SK-N-SH (cell line): ENCODE data around the gene PRADC1. TPM values are rescaled to one million over a fixed set of nuclear protein-coding genes. Genes with fewer than 3 reads are reported as not detected.

ENCODE experiments used
- CTCF ChIA-PET: fragments of 300-600, 350-600 bp; formaldehyde crosslinking; extraction: SDS; loops from one replicate; lab custom pipeline; 2021; lab: Yijun Ruan, JAX
- POLR2A ChIA-PET: fragments of 350-600 bp; sonication (Branson Sonifier 250); formaldehyde crosslinking; extraction: SDS; loops from one replicate; lab custom pipeline; 2020; ENCODE audit warnings: antibody characterized with exemption, inconsistent platforms; lab: Yijun Ruan, JAX
- DNase-seq: peaks from one replicate; pipeline ENCODE4 v3.0.0; 2012
- H2AFZ ChIP-seq: fragments of 200-600 bp; sonication (generic); 2 replicates; pipeline ENCODE4 v1.8.1; 2016; ENCODE audit warnings: antibody characterized with exemption, mild to moderate bottlenecking, low read depth
- H3F3A ChIP-seq: fragments of 200-600 bp; sonication (generic); replicated peaks from 2 replicates; pipeline ENCODE3; 2016; ENCODE audit warnings: antibody characterized with exemption, mild to moderate bottlenecking; ENCODE audit not compliant: insufficient read depth
- H3K27ac ChIP-seq, 2 experiments: fragments of 200-500 bp in 1 of 2; fragments of 200-600 bp in 1 of 2; sonication (Bioruptor generic) in 1 of 2; sonication (generic), shearing (Covaris generic) in 1 of 2; 2 replicates each; pipeline versions ENCODE4 v1.5.1 to v1.6.1; 2014 to 2016; ENCODE audit warnings: low read depth in 2 of 2, inconsistent platforms in 1 of 2, low read length in 1 of 2, mild to moderate bottlenecking in 1 of 2, mixed read lengths in 1 of 2
- H3K27me3 ChIP-seq: fragments of 200-600 bp; sonication (generic), shearing (Covaris generic); 2 replicates; pipeline ENCODE4 v1.6.1; 2016; ENCODE audit warnings: mixed run types; ENCODE audit not compliant: insufficient read depth
- H3K36me3 ChIP-seq, 2 experiments: fragments of 200-500 bp in 1 of 2; fragments of 200-600 bp in 1 of 2; sonication (Bioruptor generic) in 1 of 2; sonication (generic) in 1 of 2; replicated peaks in 1 of 2; 2 replicates each; pipeline versions ENCODE3 to v1.5.1; 2014 to 2016; ENCODE audit warnings: low read length in 1 of 2, mild to moderate bottlenecking in 1 of 2; ENCODE audit not compliant: insufficient read depth in 2 of 2, control insufficient read depth in 1 of 2
- H3K4me1 ChIP-seq, 2 experiments: fragments of 200-500 bp in 1 of 2; fragments of 200-600 bp in 1 of 2; sonication (Bioruptor generic) in 1 of 2; sonication (generic), shearing (Covaris generic) in 1 of 2; 2 replicates each; pipeline versions ENCODE4 v1.5.1 to v1.6.1; 2014 to 2016; ENCODE audit warnings: low read depth in 1 of 2, low read length in 1 of 2, mixed run types in 1 of 2; ENCODE audit not compliant: insufficient read depth in 2 of 2, control insufficient read depth in 1 of 2
- H3K4me2 ChIP-seq: fragments of 200-600 bp; sonication (generic), shearing (Covaris generic); 2 replicates; pipeline ENCODE4 v1.6.1; 2017; ENCODE audit warnings: mixed run types
- H3K4me3 ChIP-seq, 2 experiments: fragments of 200-500 bp in 1 of 2; fragments of 200-600 bp in 1 of 2; sonication (Bioruptor generic) in 1 of 2; sonication (generic), shearing (Covaris generic) in 1 of 2; 2 replicates each; pipeline versions ENCODE4 v1.5.1 to v1.8.1; 2014 to 2016; ENCODE audit warnings: low read depth in 2 of 2, inconsistent platforms in 1 of 2, low read length in 1 of 2, mild to moderate bottlenecking in 1 of 2, mixed read lengths in 1 of 2, moderate library complexity in 1 of 2
- H3K79me2 ChIP-seq: fragments of 200-600 bp; sonication (generic); 2 replicates; pipeline ENCODE4 v1.8.1; 2017; ENCODE audit warnings: mild to moderate bottlenecking; ENCODE audit not compliant: insufficient read depth
- H3K9ac ChIP-seq: fragments of 200-600 bp; sonication (generic); 2 replicates; pipeline ENCODE4 v1.6.1; 2017; ENCODE audit warnings: mixed run types
- H3K9me2 ChIP-seq: fragments of 200-600 bp; sonication (generic); 2 replicates; pipeline ENCODE4 v1.6.1; 2017; ENCODE audit warnings: mixed run types
- H3K9me3 ChIP-seq: fragments of 200-600 bp; sonication (generic); 2 replicates; pipeline ENCODE4 v1.6.1; 2017; ENCODE audit warnings: mixed run types, mild to moderate bottlenecking, moderate library complexity
- H4K20me1 ChIP-seq: fragments of 200-600 bp; sonication (generic); 2 replicates; pipeline ENCODE4 v1.6.1; 2017; ENCODE audit warnings: mild to moderate bottlenecking, mixed run types; ENCODE audit not compliant: insufficient read depth
- CHD2 ChIP-seq: fragments of 150-350 bp; IDR thresholded peaks from 2 replicates; pipeline ENCODE4 v1.6.1; 2018; ENCODE audit warnings: low read length; ENCODE audit not compliant: partially characterized antibody
- CTCF ChIP-seq: fragments of 200-600 bp; sonication (generic); IDR thresholded peaks from 2 replicates; pipeline ENCODE4 v1.6.1; 2017; ENCODE audit warnings: antibody characterized with exemption, mild to moderate bottlenecking, moderate library complexity
- ELF1 ChIP-seq: IDR thresholded peaks from 2 replicates; pipeline ENCODE4 v1.4.0; 2012
- EP300 ChIP-seq, 2 experiments: IDR thresholded peaks; 2 replicates each; pipeline versions ENCODE4 v1.4.0 to v1.6.1; 2012; ENCODE audit warnings: borderline replicate concordance in 1 of 2, low read depth in 1 of 2, low read length in 1 of 2
- EZH2phosphoT487 ChIP-seq: fragments of 200-600 bp; sonication (generic); IDR thresholded peaks from 2 replicates; pipeline ENCODE4 v1.6.1; 2017; ENCODE audit warnings: low read depth, mixed run types, mild to moderate bottlenecking, antibody characterized with exemption, moderate library complexity, borderline replicate concordance
- FOSL2 ChIP-seq: IDR thresholded peaks from 2 replicates; pipeline ENCODE4 v1.4.0; 2012; ENCODE audit warnings: low read depth, mild to moderate bottlenecking, moderate library complexity, borderline replicate concordance
- FOXJ3 ChIP-seq: sonication (generic); formaldehyde crosslinking; IDR thresholded peaks from 2 replicates; pipeline ENCODE4 v1.5.1; 2020; ENCODE audit warnings: mild to moderate bottlenecking, missing genetic modification reagents
- FOXM1 ChIP-seq: IDR thresholded peaks from 2 replicates; pipeline ENCODE4 v1.4.0; 2012; ENCODE audit warnings: low read depth, mild to moderate bottlenecking
- GATA2 ChIP-seq: sonication (generic); formaldehyde crosslinking; IDR thresholded peaks from 2 replicates; pipeline ENCODE4 v1.5.0; 2020; ENCODE audit warnings: mild to moderate bottlenecking, missing genetic modification reagents
- MEF2A ChIP-seq: IDR thresholded peaks from 2 replicates; pipeline ENCODE4 v1.4.0; 2012; ENCODE audit warnings: low read depth, borderline replicate concordance
- MXI1 ChIP-seq: IDR thresholded peaks from 2 replicates; pipeline ENCODE4 v1.6.1; 2012; ENCODE audit warnings: mild to moderate bottlenecking, low read depth, low read length, improper control_type of control experiment
- POLR2AphosphoS5 ChIP-seq: IDR thresholded peaks from 2 replicates; pipeline ENCODE4 v1.6.1; 2012; ENCODE audit warnings: low read depth, low read length
- RCOR1 ChIP-seq: fragments of 150-350 bp; IDR thresholded peaks from 2 replicates; pipeline ENCODE4 v1.6.1; 2017; ENCODE audit warnings: antibody characterized with exemption, low read length
- TEAD4 ChIP-seq: IDR thresholded peaks from 2 replicates; pipeline ENCODE4 v1.4.0; 2012; ENCODE audit warnings: mild to moderate bottlenecking, borderline replicate concordance; ENCODE audit not compliant: insufficient read depth
- USF1 ChIP-seq: IDR thresholded peaks from 2 replicates; pipeline ENCODE4 v1.4.0; 2012; ENCODE audit warnings: low read depth, borderline replicate concordance
- WGBS: methylation state at CpG from one replicate; pipeline ENCODE4 v1.1.6; 2017; ENCODE audit warnings: low lambda C conversion rate; 5-methylcytosine and 5-hydroxymethylcytosine counted together
- polyA plus RNA-seq, 3 experiments: library from polyadenylated mRNA; depleted of rRNA; stranded (reverse); fragments of >200 nt; gene quantifications; 2 replicates each; pipeline ENCODE4 v1.2.3, GENCODE V29; 2012
- TF ChIP-seq, protein P1 (sequence below): fragments of 150-350 bp; IDR thresholded peaks from 2 replicates; pipeline ENCODE4 v1.6.1; 2016; ENCODE audit warnings: mild to moderate bottlenecking, low read depth, low read length
- TF ChIP-seq, protein P2 (sequence below): IDR thresholded peaks from 2 replicates; pipeline ENCODE4; 2012
- TF ChIP-seq, protein P3 (sequence below): IDR thresholded peaks from 2 replicates; pipeline ENCODE4 v1.4.0; 2012; ENCODE audit warnings: low read depth

The PRADC1 gene
- polyA plus RNA-seq, 1 of the 3 experiments (the other 2 are of a cell fraction), result 8.5 TPM

DNA sequence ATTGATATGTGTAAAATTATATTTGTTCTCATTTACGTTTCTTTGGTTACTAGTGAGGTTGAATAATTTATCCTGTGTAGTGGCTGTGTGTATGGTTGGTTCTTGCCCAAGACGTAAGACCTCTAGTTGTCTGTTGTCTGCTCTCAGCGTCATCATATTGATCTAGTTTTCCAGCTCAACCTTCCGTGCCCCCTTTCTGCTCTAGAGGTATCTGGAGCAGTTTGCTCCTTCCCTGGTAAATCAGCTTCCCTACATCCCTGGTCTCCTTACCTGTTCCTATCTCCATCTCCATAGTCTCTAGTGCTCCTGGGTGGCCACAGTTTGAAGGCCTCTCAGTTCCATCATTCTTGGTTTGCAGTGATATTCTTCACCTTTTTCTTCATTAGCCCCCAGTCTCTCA lies 17.8 kb downstream of the PRADC1 start:
- CTCF ChIA-PET, result interaction anchor here (0.8 to 1.5 kb wide), 5 partner anchors 13 to 59 kb away, joined by 3 to 9 read pairs (median 4); partner anchors contain the start of gene CCT7
- peak overlapping the region; percentile 78 for H3K9ac ChIP-seq
- TF ChIP-seq, protein P1, sequence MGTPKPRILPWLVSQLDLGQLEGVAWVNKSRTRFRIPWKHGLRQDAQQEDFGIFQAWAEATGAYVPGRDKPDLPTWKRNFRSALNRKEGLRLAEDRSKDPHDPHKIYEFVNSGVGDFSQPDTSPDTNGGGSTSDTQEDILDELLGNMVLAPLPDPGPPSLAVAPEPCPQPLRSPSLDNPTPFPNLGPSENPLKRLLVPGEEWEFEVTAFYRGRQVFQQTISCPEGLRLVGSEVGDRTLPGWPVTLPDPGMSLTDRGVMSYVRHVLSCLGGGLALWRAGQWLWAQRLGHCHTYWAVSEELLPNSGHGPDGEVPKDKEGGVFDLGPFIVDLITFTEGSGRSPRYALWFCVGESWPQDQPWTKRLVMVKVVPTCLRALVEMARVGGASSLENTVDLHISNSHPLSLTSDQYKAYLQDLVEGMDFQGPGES, result no peak
- TF ChIP-seq TEAD4, result no peak
- TF ChIP-seq EZH2phosphoT487, result no peak
- TF ChIP-seq FOXJ3, result no peak
- TF ChIP-seq POLR2AphosphoS5, result no peak
- TF ChIP-seq CHD2, result no peak
- TF ChIP-seq FOXM1, result no peak
- TF ChIP-seq USF1, result no peak
- no peak for TF ChIP-seq EP300 (IDR thresholded peaks at IDR 0.05; ENCODE audit: borderline replicate concordance in 1 of 2, low read depth in 1 of 2, low read length in 1 of 2)

GRCh38 chr2:73214120-73215035 lies 18.7 kb downstream of the PRADC1 start, which contains the start of gene SMYD5:
TSS of gene SMYD5 (plus strand) at chr2:73214245. CDS start at chr2:73214267, 22 bp downstream.
- Histone ChIP-seq H3K36me3 (no peaks in the 10 kb centered on the region), H3F3A (peaks cover 18% of the 10 kb centered on the region), H3K9ac (peak within 1 kb of the TSS; percentile 78), H3K9me3 (no peaks in the 10 kb centered on the region), H4K20me1 (no peaks in the 10 kb centered on the region), H3K27me3 (no peaks in the 10 kb centered on the region), H3K27ac (peak within 1 kb of the TSS; percentile 53 to 63), H3K79me2 (peaks cover 38% of the 10 kb centered on the region), H3K4me3 (peak within 1 kb of the TSS; percentile 77), H3K9me2 (no peaks in the 10 kb centered on the region), H2AFZ (peak within 1 kb of the TSS; percentile 72), H3K4me2 (peak within 1 kb of the TSS; percentile 88), H3K4me1 (peaks cover 3 to 17% of the 10 kb centered on the region in 2 experiments; a peak in 2 of 4 replicates)
- ChIA-PET POLR2A (interaction anchor here (2.4 kb wide), 1 partner anchor 20 kb away, joined by 8 read pairs; the partner anchor contains the start of gene CCT7), CTCF (interaction anchor here (0.8 to 8.6 kb wide), 7 partner anchors 14 to 59 kb away, joined by 3 to 74 read pairs (median 4); partner anchors contain the start of genes CCT7 and PRADC1)
- peak; percentile 94 for DNase-seq
- WGBS, result 2% methylated on average over 11 of the region's 64 CpGs
- TF ChIP-seq MEF2A, result no peak
- no peak for TF ChIP-seq EP300 (IDR thresholded peaks at IDR 0.05; ENCODE audit: borderline replicate concordance in 1 of 2, low read depth in 1 of 2, low read length in 1 of 2)
- TF ChIP-seq FOSL2, result no peak
- TF ChIP-seq, protein P2, sequence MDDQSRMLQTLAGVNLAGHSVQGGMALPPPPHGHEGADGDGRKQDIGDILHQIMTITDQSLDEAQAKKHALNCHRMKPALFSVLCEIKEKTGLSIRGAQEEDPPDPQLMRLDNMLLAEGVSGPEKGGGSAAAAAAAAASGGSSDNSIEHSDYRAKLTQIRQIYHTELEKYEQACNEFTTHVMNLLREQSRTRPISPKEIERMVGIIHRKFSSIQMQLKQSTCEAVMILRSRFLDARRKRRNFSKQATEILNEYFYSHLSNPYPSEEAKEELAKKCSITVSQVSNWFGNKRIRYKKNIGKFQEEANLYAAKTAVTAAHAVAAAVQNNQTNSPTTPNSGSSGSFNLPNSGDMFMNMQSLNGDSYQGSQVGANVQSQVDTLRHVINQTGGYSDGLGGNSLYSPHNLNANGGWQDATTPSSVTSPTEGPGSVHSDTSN, result no peak
- TF ChIP-seq MXI1, result peak; percentile 99
- TF ChIP-seq CHD2, result peak; percentile 71
- no peak for TF ChIP-seq ELF1
- no peak for TF ChIP-seq GATA2 (CRISPR knock-in tag)
- no peak for TF ChIP-seq CTCF
- TF ChIP-seq RCOR1, result 0 out of 2 replicates have a peak, but pooled peaks have one; percentile 8
- TF ChIP-seq, protein P3, sequence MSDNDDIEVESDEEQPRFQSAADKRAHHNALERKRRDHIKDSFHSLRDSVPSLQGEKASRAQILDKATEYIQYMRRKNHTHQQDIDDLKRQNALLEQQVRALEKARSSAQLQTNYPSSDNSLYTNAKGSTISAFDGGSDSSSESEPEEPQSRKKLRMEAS, result peak; percentile 97

More for the DNA sequence above, 17.8 kb downstream of the PRADC1 start:
- no peaks in the 10 kb centered on the region for H3K27me3 ChIP-seq
- no peaks in the 10 kb centered on the region for H3K36me3 ChIP-seq
- H3K9me3 ChIP-seq, result no peaks in the 10 kb centered on the region
- H3F3A ChIP-seq, result peaks cover 18% of the 10 kb centered on the region
- 80% methylated on average over 4 of the region's 4 CpGs for WGBS
- H4K20me1 ChIP-seq, result no peaks in the 10 kb centered on the region
- no peaks in the 10 kb centered on the region for H3K9me2 ChIP-seq
- H3K4me3 ChIP-seq, result peak overlapping the region; percentile 77; a peak in 3 of 4 replicates
- H3K4me2 ChIP-seq, result peak overlapping the region; percentile 88
- H2AFZ ChIP-seq, result no peak overlapping the region
- no peak overlapping the region for H3K27ac ChIP-seq
- peaks cover 3 to 17% of the 10 kb centered on the region in 2 experiments; a peak in 2 of 4 replicates for H3K4me1 ChIP-seq
- peaks cover 42% of the 10 kb centered on the region for H3K79me2 ChIP-seq
- DNase-seq, result no peak
- POLR2A ChIA-PET, result no interaction called here
